ENCODE measurements around the gene CALD1. TPM values are rescaled to one million over a fixed set of nuclear protein-coding genes. Genes with fewer than 3 reads are reported as not detected.

The CALD1 gene
- total RNA-seq, 1 experiment from 2014 or later: 147 TPM

GRCh38 chr7:134902058-134902457 lies 122.6 kb downstream of the CALD1 start (continued):
- TF ChIP-seq, protein P1, sequence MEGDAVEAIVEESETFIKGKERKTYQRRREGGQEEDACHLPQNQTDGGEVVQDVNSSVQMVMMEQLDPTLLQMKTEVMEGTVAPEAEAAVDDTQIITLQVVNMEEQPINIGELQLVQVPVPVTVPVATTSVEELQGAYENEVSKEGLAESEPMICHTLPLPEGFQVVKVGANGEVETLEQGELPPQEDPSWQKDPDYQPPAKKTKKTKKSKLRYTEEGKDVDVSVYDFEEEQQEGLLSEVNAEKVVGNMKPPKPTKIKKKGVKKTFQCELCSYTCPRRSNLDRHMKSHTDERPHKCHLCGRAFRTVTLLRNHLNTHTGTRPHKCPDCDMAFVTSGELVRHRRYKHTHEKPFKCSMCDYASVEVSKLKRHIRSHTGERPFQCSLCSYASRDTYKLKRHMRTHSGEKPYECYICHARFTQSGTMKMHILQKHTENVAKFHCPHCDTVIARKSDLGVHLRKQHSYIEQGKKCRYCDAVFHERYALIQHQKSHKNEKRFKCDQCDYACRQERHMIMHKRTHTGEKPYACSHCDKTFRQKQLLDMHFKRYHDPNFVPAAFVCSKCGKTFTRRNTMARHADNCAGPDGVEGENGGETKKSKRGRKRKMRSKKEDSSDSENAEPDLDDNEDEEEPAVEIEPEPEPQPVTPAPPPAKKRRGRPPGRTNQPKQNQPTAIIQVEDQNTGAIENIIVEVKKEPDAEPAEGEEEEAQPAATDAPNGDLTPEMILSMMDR (IDR thresholded peaks at IDR 0.05): no peak
- TF ChIP-seq GABPB1 (CRISPR knock-in tag; IDR thresholded peaks at IDR 0.05) (no peak), ZNF281 (CRISPR knock-in tag; IDR thresholded peaks at IDR 0.05) (no peak), FOXK1 (CRISPR knock-in tag; IDR thresholded peaks at IDR 0.05) (no peak), ZNF396 (CRISPR knock-in tag; IDR thresholded peaks at IDR 0.05; ENCODE audit: borderline replicate concordance) (no peak), ZNF232 (CRISPR knock-in tag; IDR thresholded peaks at IDR 0.05) (no peak), ATF1 (CRISPR knock-in tag; IDR thresholded peaks at IDR 0.05) (no peak)

- ChIA-PET POLR2A (no interaction called here), CTCF (no interaction called here)
- Mint-ChIP-seq H3K27me3 (ENCODE audit: low read depth) (no peaks in the 10 kb centered on the region), H3K36me3 (no peaks in the 10 kb centered on the region), H3K4me3 (no peak overlapping the region), H3K9me3 (no peaks in the 10 kb centered on the region), H3K4me1 (peaks cover 12% of the 10 kb centered on the region), H3K27ac (no peak overlapping the region)
- no peak for ATAC-seq
- TF ChIP-seq E2F4 (CRISPR knock-in tag; IDR thresholded peaks at IDR 0.05; ENCODE audit: borderline replicate concordance, low read depth) (no peak), FOXP1 (CRISPR knock-in tag; IDR thresholded peaks at IDR 0.05; ENCODE audit: borderline replicate concordance) (no peak), CDX4 (CRISPR knock-in tag; IDR thresholded peaks at IDR 0.05; ENCODE audit: borderline replicate concordance) (no peak), IRF2 (CRISPR knock-in tag; IDR thresholded peaks at IDR 0.05; ENCODE audit: borderline replicate concordance, low read depth) (no peak), MYBL2 (CRISPR knock-in tag; IDR thresholded peaks at IDR 0.05) (no peak), ZSCAN18 (CRISPR knock-in tag; IDR thresholded peaks at IDR 0.05) (no peak), ZNF219 (CRISPR knock-in tag; IDR thresholded peaks at IDR 0.05; ENCODE audit: borderline replicate concordance) (no peak), ZNF425 (CRISPR knock-in tag; conservative IDR thresholded peaks at IDR 0.05) (no peak)
- TF ChIP-seq, protein P2, sequence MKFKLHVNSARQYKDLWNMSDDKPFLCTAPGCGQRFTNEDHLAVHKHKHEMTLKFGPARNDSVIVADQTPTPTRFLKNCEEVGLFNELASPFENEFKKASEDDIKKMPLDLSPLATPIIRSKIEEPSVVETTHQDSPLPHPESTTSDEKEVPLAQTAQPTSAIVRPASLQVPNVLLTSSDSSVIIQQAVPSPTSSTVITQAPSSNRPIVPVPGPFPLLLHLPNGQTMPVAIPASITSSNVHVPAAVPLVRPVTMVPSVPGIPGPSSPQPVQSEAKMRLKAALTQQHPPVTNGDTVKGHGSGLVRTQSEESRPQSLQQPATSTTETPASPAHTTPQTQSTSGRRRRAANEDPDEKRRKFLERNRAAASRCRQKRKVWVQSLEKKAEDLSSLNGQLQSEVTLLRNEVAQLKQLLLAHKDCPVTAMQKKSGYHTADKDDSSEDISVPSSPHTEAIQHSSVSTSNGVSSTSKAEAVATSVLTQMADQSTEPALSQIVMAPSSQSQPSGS (CRISPR knock-in tag; IDR thresholded peaks at IDR 0.05; ENCODE audit: borderline replicate concordance, low read depth): no peak
- TF ChIP-seq, protein P3, sequence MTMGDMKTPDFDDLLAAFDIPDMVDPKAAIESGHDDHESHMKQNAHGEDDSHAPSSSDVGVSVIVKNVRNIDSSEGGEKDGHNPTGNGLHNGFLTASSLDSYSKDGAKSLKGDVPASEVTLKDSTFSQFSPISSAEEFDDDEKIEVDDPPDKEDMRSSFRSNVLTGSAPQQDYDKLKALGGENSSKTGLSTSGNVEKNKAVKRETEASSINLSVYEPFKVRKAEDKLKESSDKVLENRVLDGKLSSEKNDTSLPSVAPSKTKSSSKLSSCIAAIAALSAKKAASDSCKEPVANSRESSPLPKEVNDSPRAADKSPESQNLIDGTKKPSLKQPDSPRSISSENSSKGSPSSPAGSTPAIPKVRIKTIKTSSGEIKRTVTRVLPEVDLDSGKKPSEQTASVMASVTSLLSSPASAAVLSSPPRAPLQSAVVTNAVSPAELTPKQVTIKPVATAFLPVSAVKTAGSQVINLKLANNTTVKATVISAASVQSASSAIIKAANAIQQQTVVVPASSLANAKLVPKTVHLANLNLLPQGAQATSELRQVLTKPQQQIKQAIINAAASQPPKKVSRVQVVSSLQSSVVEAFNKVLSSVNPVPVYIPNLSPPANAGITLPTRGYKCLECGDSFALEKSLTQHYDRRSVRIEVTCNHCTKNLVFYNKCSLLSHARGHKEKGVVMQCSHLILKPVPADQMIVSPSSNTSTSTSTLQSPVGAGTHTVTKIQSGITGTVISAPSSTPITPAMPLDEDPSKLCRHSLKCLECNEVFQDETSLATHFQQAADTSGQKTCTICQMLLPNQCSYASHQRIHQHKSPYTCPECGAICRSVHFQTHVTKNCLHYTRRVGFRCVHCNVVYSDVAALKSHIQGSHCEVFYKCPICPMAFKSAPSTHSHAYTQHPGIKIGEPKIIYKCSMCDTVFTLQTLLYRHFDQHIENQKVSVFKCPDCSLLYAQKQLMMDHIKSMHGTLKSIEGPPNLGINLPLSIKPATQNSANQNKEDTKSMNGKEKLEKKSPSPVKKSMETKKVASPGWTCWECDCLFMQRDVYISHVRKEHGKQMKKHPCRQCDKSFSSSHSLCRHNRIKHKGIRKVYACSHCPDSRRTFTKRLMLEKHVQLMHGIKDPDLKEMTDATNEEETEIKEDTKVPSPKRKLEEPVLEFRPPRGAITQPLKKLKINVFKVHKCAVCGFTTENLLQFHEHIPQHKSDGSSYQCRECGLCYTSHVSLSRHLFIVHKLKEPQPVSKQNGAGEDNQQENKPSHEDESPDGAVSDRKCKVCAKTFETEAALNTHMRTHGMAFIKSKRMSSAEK (CRISPR knock-in tag; IDR thresholded peaks at IDR 0.05; ENCODE audit: borderline replicate concordance): no peak
- TF ChIP-seq, protein P4, sequence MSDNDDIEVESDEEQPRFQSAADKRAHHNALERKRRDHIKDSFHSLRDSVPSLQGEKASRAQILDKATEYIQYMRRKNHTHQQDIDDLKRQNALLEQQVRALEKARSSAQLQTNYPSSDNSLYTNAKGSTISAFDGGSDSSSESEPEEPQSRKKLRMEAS (CRISPR knock-in tag; IDR thresholded peaks at IDR 0.05): no peak
- DNase-seq (ENCODE audit: low spot score): no peak
Measured at GRCh38 chr7:134903073-134903790, 123.8 kb downstream of the CALD1 start.

Measured in WTC11 (cell line).